ENCODE results near the gene TRIM34.
A peak's percentile ranks its signal among the peaks of the same experiment; 100 is the strongest.
"Not testable (repeated sequence)": the region's sequence is repeated elsewhere in the genome, so short reads cannot be mapped to it uniquely, and the experiment has no call there.

TRIM34 gene

DNA sequence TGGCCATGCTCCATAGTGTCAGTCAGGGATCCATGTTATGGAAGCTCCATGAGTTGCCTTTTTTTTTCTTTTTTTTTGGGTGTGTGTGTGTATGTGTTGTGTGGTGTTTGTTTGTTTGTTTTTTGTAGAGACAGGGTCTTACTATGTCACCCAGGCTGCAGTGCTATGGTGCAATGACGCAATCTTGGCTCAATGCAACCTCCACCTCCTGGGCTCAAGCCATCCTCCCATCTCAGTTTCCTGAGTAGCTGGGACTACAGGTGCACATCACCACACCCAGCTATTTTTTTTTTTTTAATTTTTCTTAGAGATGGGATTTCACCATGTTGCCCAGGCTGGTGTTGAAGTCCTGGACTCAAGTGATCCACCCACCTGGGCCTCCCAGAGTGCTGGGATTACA is 63.7 kb downstream of the TRIM34 start:
- DNase-seq, result no peak

DNA sequence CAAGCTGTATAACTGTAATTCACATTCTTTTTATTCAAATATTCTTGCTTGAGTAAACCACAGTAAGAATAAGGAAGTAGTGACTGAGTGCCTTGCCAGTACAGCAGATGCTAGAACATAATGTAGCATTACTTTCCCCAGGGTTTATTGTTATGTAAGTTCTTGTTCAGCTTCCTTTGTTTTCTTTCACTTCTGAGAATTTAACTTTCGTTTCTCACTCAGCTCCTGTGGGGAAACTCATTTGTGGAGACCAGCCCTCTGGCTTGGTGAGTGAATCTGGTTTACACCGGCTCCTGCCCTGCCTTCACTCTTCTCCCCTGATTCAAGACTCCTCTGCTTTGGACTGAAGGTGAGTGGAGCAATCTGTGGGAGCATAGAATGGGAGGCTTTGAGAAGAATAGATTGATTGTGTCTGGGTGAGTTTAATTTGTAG is 64.8 kb downstream of the TRIM34 start, which contains the start of gene TRIM22:
Gene TRIM22 (plus strand): TSS at position 240 of the 433 bp plus-strand sequence. CDS start 6,443 bp downstream, outside the sequence.
- DNase-seq, result peak in 1 of 2 donors; percentile 92

DNA sequence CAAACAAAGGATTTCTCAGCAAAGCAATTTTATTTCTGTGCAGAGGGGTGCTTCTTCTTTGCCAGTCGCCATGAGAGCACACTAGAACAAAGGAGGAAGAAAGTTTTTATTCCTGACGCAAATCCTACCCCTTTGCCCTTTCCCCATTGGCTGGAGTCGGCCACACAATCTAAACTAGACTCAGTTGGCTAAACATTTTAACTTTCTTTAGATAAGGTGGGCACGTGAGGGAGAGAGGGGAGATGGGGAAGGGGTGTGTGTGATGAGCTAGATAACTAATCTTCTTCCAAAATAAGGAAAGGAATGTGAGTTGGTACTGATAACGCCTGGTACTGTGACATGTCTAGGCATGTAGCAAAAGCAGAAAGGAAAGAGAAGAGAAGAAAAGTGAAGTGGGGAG is 65.4 kb downstream of the TRIM34 start:
- peak in 1 of 2 donors; percentile 28 for DNase-seq

DNA sequence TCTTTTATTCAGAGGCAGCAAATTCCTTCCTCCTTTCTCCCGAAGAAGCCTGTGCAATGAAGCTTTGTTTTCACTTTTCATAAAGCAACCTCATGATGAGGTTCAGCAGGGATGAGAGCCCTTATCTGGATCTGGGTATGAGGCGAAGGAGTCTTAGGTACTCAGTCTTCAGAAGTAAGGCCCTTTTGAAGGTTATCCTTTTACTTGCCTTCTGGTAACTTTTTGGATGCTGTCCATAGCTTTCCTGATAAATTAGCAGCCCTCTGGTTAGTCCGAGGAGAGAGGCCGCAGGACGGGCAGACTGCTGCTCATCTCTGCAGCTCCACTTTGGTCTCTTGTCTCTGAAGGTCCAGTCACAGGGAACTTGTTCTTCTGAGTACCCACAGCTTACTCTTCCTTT is 65.9 kb downstream of the TRIM34 start:
- no peak for DNase-seq

GRCh38 chr11:5691238-5691963 is 66.6 kb downstream of the TRIM34 start:
- DNase-seq, result not testable (repeated sequence)

DNA sequence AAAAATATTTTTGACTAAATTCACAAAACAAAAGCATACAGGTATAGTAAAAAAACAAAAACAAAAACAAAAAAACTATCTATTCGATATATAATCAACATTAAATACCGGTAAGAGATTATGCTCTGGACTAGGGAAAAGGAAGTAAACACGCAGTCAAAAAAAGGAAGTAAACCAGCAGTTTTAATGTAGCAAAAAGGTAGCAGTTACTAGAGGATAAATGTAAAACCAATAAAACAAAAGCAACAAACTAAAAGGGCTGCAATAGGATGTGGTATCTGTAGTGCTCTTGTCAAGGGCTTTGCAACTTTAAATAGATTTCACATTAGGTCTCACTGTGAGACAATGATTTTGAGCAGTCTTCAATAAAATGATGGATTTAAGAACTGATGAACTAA is 67.2 kb downstream of the TRIM34 start:
- peak in 1 of 2 donors; percentile 57 for DNase-seq
